K562 (cell line): ENCODE results near the gene ITGB5. TPM values are rescaled to one million over a fixed set of nuclear protein-coding genes. Genes with fewer than 3 reads are reported as not detected.
A peak's percentile ranks its signal among the peaks of the same experiment; 100 is the strongest.

Experiments
- ARHGAP35 ChIP-seq: fragments of 450-650 bp; IDR thresholded peaks from 2 replicates; pipeline ENCODE4 v1.6.1; 2018; ENCODE audit not compliant: partially characterized antibody
- ATF1 ChIP-seq, 2 experiments: fragments of 450-650 bp in 1 of 2; IDR thresholded peaks; 2 replicates each; pipeline ENCODE4 v1.6.1; 2016; ENCODE audit warnings: missing compliant biosample characterization in 1 of 2, missing genetic modification characterization in 1 of 2
- NCOA6 ChIP-seq: fragments of 450-650 bp; IDR thresholded peaks from 2 replicates; pipeline ENCODE4 v1.6.1; 2017; ENCODE audit warnings: mild to moderate bottlenecking
- POLR2H ChIP-seq: IDR thresholded peaks from 2 replicates; pipeline ENCODE4 v1.6.1; 2016; ENCODE audit warnings: missing genetic modification characterization, low read depth, mild to moderate bottlenecking, control low read depth, missing compliant biosample characterization, moderate library complexity
- RCOR1 ChIP-seq, 2 experiments: IDR thresholded peaks; 2 replicates each; pipeline ENCODE4 v1.6.1; 2012; ENCODE audit warnings: low read depth in 2 of 2, low read length in 2 of 2, borderline replicate concordance in 1 of 2, improper control_type of control experiment in 1 of 2
- SRF ChIP-seq, 2 experiments: fragments of 250-450, 450-650 bp in 1 of 2; sonication (Bioruptor Pico) in 1 of 2; sonication (generic) in 1 of 2; formaldehyde crosslinking; IDR thresholded peaks; 2 replicates each; pipeline versions ENCODE4 v1.5.0 to v1.5.1; 2020 to 2022; ENCODE audit warnings: mild to moderate bottlenecking in 1 of 2, missing genetic modification reagents in 1 of 2
- SRSF1 ChIP-seq: fragments of 200-400 bp; formaldehyde crosslinking; IDR thresholded peaks from 2 replicates; pipeline ENCODE4 v1.6.1; 2017; ENCODE audit warnings: mild to moderate bottlenecking, low read depth, low read length, moderate library complexity
- TARDBP ChIP-seq: fragments of 450-650 bp; IDR thresholded peaks from 2 replicates; pipeline ENCODE4 v1.6.1; 2016
- TGIF2 ChIP-seq: sonication (generic); formaldehyde crosslinking; IDR thresholded peaks from 2 replicates; pipeline ENCODE4 v1.8.1; 2022; ENCODE audit warnings: mild to moderate bottlenecking, missing genetic modification reagents, moderate library complexity
- YY1 ChIP-seq, 3 experiments: IDR thresholded peaks; 2 replicates each; pipeline ENCODE4 v1.6.1; 2011; ENCODE audit warnings: low read length in 2 of 3, mild to moderate bottlenecking in 2 of 3, moderate library complexity in 2 of 3, borderline replicate concordance in 1 of 3, control low read depth in 1 of 3, low read depth in 1 of 3; ENCODE audit not compliant: insufficient read depth in 3 of 3, insufficient replicate concordance in 2 of 3, control insufficient read depth in 1 of 3, insufficient read length in 1 of 3; ENCODE audit errors: extremely low read depth in 1 of 3
- ZNF12 ChIP-seq: sonication (generic); formaldehyde crosslinking; IDR thresholded peaks from 2 replicates; pipeline ENCODE4 v1.4.0; 2020; ENCODE audit warnings: mild to moderate bottlenecking, missing genetic modification reagents
- ZNF263 ChIP-seq: sonication (generic); formaldehyde crosslinking; IDR thresholded peaks from 2 replicates; pipeline ENCODE4 v1.8.0; 2022; ENCODE audit warnings: mild to moderate bottlenecking, missing genetic modification reagents, borderline replicate concordance
- ZNF507 ChIP-seq: conservative IDR thresholded peaks from 2 replicates; pipeline ENCODE4 v1.6.1; 2017; ENCODE audit warnings: missing genetic modification characterization, missing compliant biosample characterization
- ZNF764 ChIP-seq: fragments of 250-450 bp; sonication (Bioruptor Pico); IDR thresholded peaks from 2 replicates; pipeline ENCODE4 v1.4.0; 2020; ENCODE audit warnings: low read depth, mild to moderate bottlenecking, moderate library complexity
- ZNF778 ChIP-seq: fragments of 450-650 bp; formaldehyde crosslinking; IDR thresholded peaks from 2 replicates; pipeline ENCODE4 v1.4.0; 2020; ENCODE audit warnings: mild to moderate bottlenecking, moderate library complexity
- polyA plus RNA-seq, 8 experiments: library from polyadenylated mRNA; depleted of rRNA in 4 of 8; stranded (reverse) in 5 of 8; unstranded in 3 of 8; fragments of >200 nt; fragmentation: Nextera tagmentation in 2 of 8; fragmentation: Illumina TruSeq in 1 of 8; extraction: Ambion mirVana in 2 of 8; extraction: Trizol in 1 of 8; gene quantifications; 2 replicates each; pipeline versions ENCODE4 v1.2.1 to v1.2.3, GENCODE V29; 2011 to 2014; ENCODE audit warnings: inconsistent platforms in 1 of 8, missing spikeins in 1 of 8
- total RNA-seq, 7 experiments: library from RNA; depleted of rRNA in 6 of 7; stranded (reverse); fragments of >200 nt in 6 of 7; fragmentation: Illumina TruSeq in 2 of 7; extraction: Trizol in 2 of 7; gene quantifications; 2 replicates each; pipeline versions ENCODE4 v1.2.1 to v1.2.3, GENCODE V29; 2011 to 2021; ENCODE audit warnings: low replicate concordance in 1 of 7
- TF ChIP-seq, protein P1 (sequence below): fragments of 450-650 bp; IDR thresholded peaks from 2 replicates; pipeline ENCODE4 v1.6.1; 2016
- TF ChIP-seq, protein P2 (sequence below): sonication (generic); formaldehyde crosslinking; IDR thresholded peaks from 2 replicates; pipeline ENCODE4 v1.8.1; 2023; ENCODE audit warnings: mild to moderate bottlenecking, missing genetic modification reagents
- TF ChIP-seq, protein P3 (sequence below): fragments of 450-650 bp; formaldehyde crosslinking; IDR thresholded peaks from 2 replicates; pipeline ENCODE4 v1.4.0; 2020; ENCODE audit warnings: mild to moderate bottlenecking, moderate library complexity
- TF ChIP-seq, protein P4 (sequence below): fragments of 450-650 bp; IDR thresholded peaks from 2 replicates; pipeline ENCODE4 v1.6.1; 2017; ENCODE audit warnings: antibody characterized with exemption
- TF ChIP-seq, protein P5 (sequence below), 2 experiments: fragments of 250-450 bp in 1 of 2; fragments of 450-650 bp in 1 of 2; sonication (Bioruptor Pico) in 1 of 2; IDR thresholded peaks; 2 replicates each; pipeline versions ENCODE4 v1.6.1 to v1.8.0; 2016 to 2021; ENCODE audit warnings: mild to moderate bottlenecking in 2 of 2, moderate library complexity in 2 of 2, missing compliant biosample characterization in 1 of 2, missing genetic modification characterization in 1 of 2

The ITGB5 gene
- total and polyA plus RNA-seq, 9 of the 15 experiments (the other 6 are each of a cell fraction or from before 2014, with no cell fraction given), result 1.7 to 46.8 (median 9.9) TPM

DNA sequence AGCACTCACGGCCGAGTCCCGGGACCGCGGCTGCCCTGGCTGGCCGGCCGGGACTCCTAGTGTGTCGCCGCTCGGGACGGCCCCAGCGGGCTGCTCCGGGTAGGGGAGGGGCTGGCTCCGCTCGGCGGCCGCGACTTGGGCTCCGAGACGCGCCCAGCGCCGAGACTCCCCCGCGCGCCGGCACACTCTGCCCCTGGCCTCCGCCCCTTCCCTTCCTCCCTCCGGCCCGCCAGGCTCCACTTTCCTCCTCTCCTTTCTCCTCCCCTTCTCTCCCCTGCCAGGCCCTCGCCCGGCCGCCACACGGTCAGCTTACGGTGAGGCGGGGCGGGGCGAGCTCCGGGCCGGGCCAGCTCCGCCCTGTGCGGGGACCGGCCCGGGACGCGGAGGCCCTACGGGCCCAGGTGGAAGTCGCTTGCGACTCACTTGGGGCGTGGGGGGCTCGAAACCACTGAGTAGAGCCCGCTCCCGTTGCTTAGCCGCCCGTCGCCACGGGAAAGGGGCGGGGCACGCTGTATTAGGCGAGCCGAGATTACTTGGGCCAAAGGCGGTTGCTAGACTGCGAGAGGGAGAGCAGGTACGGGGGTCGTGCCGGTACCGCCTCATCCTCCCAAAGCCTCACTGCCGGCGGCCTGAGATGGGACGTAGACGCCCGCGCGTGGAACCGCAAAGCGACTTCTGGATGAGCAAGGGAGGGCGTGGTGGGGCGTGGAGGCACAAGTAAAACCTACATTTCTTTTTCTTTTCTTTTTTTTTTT is at the start of gene ITGB5 (continued):
- TF ChIP-seq, protein P1, sequence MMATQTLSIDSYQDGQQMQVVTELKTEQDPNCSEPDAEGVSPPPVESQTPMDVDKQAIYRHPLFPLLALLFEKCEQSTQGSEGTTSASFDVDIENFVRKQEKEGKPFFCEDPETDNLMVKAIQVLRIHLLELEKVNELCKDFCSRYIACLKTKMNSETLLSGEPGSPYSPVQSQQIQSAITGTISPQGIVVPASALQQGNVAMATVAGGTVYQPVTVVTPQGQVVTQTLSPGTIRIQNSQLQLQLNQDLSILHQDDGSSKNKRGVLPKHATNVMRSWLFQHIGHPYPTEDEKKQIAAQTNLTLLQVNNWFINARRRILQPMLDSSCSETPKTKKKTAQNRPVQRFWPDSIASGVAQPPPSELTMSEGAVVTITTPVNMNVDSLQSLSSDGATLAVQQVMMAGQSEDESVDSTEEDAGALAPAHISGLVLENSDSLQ, result no peak
- TF ChIP-seq ZNF764 (CRISPR knock-in tag) (no peak), SRF (CRISPR knock-in tag; IDR thresholded peaks at IDR 0.05) (no peak), SRSF1 (no peak), ATF1 (CRISPR knock-in tag; IDR thresholded peaks at IDR 0.05) (no peak), ATF1 (tag; IDR thresholded peaks at IDR 0.05) (no peak; the same call in 1 of the 2 replicates), TARDBP (no peak), ZNF263 (CRISPR knock-in tag) (no peak; the same call in 1 of the 2 replicates), ZNF507 (tag) (no peak), YY1 (IDR thresholded peaks at IDR 0.05; ENCODE audit: borderline replicate concordance in 1 of 3, control insufficient read depth in 1 of 3, extremely low read depth in 1 of 3, insufficient read depth in 3 of 3, insufficient read length in 1 of 3, insufficient replicate concordance in 2 of 3, low read depth in 1 of 3, low read length in 2 of 3) (peak in 1 of 3 experiments; percentile 66), RCOR1 (IDR thresholded peaks at IDR 0.05; ENCODE audit: borderline replicate concordance in 1 of 2, low read depth in 2 of 2, low read length in 2 of 2) (no peak), NCOA6 (no peak), ZNF778 (CRISPR knock-in tag) (no peak), POLR2H (no peak), TGIF2 (CRISPR knock-in tag) (no peak), ZNF12 (CRISPR knock-in tag) (no peak), ARHGAP35 (no peak)
- TF ChIP-seq, protein P2, sequence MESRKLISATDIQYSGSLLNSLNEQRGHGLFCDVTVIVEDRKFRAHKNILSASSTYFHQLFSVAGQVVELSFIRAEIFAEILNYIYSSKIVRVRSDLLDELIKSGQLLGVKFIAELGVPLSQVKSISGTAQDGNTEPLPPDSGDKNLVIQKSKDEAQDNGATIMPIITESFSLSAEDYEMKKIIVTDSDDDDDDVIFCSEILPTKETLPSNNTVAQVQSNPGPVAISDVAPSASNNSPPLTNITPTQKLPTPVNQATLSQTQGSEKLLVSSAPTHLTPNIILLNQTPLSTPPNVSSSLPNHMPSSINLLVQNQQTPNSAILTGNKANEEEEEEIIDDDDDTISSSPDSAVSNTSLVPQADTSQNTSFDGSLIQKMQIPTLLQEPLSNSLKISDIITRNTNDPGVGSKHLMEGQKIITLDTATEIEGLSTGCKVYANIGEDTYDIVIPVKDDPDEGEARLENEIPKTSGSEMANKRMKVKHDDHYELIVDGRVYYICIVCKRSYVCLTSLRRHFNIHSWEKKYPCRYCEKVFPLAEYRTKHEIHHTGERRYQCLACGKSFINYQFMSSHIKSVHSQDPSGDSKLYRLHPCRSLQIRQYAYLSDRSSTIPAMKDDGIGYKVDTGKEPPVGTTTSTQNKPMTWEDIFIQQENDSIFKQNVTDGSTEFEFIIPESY (CRISPR knock-in tag), result no peak
- TF ChIP-seq, protein P3, sequence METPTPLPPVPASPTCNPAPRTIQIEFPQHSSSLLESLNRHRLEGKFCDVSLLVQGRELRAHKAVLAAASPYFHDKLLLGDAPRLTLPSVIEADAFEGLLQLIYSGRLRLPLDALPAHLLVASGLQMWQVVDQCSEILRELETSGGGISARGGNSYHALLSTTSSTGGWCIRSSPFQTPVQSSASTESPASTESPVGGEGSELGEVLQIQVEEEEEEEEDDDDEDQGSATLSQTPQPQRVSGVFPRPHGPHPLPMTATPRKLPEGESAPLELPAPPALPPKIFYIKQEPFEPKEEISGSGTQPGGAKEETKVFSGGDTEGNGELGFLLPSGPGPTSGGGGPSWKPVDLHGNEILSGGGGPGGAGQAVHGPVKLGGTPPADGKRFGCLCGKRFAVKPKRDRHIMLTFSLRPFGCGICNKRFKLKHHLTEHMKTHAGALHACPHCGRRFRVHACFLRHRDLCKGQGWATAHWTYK (CRISPR knock-in tag), result peak; percentile 70
- TF ChIP-seq, protein P4, sequence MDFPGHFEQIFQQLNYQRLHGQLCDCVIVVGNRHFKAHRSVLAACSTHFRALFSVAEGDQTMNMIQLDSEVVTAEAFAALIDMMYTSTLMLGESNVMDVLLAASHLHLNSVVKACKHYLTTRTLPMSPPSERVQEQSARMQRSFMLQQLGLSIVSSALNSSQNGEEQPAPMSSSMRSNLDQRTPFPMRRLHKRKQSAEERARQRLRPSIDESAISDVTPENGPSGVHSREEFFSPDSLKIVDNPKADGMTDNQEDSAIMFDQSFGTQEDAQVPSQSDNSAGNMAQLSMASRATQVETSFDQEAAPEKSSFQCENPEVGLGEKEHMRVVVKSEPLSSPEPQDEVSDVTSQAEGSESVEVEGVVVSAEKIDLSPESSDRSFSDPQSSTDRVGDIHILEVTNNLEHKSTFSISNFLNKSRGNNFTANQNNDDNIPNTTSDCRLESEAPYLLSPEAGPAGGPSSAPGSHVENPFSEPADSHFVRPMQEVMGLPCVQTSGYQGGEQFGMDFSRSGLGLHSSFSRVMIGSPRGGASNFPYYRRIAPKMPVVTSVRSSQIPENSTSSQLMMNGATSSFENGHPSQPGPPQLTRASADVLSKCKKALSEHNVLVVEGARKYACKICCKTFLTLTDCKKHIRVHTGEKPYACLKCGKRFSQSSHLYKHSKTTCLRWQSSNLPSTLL, result no peak
- TF ChIP-seq, protein P5, sequence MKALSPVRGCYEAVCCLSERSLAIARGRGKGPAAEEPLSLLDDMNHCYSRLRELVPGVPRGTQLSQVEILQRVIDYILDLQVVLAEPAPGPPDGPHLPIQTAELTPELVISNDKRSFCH (CRISPR knock-in tag; IDR thresholded peaks at IDR 0.05), result no peak
- TF ChIP-seq, protein P5 (tag; IDR thresholded peaks at IDR 0.05), result no peak
